Smooth muscle cell of the umbilical artery (primary cell): ENCODE data around the gene C17orf58. TPM values are rescaled to one million over a fixed set of nuclear protein-coding genes. Genes with fewer than 3 reads are reported as not detected.

Experiments
- total RNA-seq: library from RNA; depleted of rRNA; stranded (reverse); fragments of >200 nt; gene quantifications from 2 replicates; pipeline ENCODE4 v1.2.3, GENCODE V29; 2014

Gene C17orf58
- total RNA-seq: 5.9 and 8.1 TPM in 2 replicates

DNA sequence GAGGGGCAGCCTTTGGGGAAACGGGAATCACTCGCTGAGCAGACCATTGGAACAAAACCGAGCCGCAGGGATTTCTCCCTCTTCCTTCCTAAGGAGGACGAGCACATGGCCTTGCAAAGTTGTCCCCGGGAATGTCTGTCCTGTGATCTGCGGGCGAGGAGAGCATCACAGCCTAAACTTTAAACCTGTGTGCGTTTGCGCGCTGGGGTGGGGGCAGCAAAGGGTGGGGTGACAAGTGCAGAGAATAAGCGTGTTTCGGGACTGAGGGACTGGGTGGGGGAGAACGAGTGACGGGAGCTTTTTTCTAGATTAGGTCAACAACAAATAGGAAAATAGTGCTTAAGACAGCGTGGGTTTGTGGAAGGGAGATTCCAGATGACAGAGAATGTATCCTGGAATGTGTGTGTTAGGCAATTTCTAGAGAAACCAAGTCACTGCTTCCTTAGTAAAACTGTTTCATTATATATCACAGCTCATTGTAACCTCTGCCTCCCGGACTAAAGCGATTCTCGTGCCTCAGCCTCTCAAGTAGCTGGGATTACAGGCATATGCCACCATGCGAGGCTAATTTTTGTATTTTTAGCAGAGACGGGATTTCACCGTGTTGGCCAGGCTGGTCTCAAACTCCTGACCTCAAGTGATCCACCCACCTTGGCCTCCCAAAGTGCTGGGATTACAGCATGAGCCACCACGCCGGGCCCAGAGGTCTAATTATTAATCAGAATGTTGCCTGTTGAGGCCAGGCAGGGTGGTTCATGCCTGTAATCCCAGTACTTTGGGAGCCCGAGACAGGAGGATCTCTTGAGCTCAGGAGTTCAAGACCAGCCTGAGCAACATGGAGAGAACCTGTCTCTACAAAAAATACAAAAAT is at the start of gene C17orf58:
C17orf58 (minus strand) TSS at position 169 of the 871 bp plus-strand sequence. CDS start 271 bp downstream, outside the sequence.

DNA sequence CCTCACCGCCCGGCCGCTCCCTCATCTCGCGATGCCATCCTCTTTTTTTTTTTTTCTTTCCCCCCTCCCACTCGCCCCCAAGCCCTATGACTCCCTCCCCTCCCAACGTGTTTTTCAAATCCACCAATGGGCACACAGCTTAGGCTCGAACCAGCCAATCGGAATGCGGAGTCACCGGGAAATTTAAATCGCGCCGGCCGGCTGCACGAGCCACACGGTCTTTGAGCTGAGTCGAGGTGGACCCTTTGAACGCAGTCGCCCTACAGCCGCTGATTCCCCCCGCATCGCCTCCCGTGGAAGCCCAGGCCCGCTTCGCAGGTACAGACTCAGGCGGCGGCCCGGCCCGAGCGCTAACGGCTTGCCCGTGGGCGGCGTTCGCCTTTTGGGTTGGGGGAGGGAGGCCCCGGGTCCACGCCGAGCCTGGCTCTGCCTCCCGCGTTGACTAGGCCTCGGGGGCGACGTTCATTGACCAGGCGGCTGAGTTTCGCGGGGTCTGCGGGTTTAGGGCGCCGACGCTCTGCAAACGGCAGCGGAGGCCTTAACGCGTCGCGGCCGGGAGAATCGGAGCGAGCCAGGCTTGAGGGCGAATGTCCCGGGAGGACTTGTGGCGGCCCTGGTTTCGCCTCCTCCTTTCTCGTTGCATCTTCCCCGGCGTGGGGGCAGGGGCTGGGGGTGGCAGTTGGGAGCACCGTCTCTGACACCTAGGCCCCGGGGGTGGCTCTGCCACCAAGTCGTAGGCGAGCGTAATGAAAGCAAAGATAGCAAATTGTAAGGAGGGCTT is 39.4 kb upstream of the C17orf58 start, which contains the start of gene KPNA2:
KPNA2 (plus strand) TSS at position 213 of the 781 bp plus-strand sequence. CDS start 1,398 bp downstream, outside the sequence.

Other genes with a start within 250 kb of the C17orf58 start
- 38.9 and 66.9 TPM in 2 replicates for gene BPTF, start 171.0 kb downstream of the C17orf58 start, total RNA-seq
- 36.5 and 87.9 TPM in 2 replicates for gene KPNA2, start 39.3 kb upstream of the C17orf58 start, total RNA-seq